ENCODE data around the gene HMGCLL1.

DNA sequence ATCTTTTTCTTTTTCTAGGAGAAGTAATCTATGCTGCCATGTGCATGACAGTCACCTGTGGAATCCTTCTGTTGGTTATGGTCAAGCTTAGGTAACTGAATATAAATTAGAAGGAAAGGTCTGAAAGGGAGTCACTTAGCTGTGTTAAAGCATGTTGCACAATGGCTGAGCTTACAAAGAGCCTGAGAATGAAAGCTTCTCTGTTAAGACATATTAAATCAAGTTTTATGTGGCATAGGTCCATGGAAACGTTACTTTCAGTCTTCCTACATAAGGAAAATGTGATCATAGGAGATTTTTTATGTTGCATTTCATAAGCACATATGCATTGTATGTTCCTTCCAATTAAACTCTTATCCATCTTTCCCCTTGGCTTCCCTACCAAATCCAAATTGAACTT, 179.6 kb downstream of the HMGCLL1 start:
- TF ChIP-seq POLR2A (IDR thresholded peaks at IDR 0.05) (no peak), CTCF (IDR thresholded peaks at IDR 0.05) (no peak)
